BJ (cell line): Measurements from ENCODE around the gene USP20. TPM values are rescaled to one million over a fixed set of nuclear protein-coding genes. Genes with fewer than 3 reads are reported as not detected.

Experiments
- CTCF ChIA-PET: fragments of 350-600 bp; formaldehyde crosslinking; extraction: SDS; loops from one replicate; lab custom pipeline; 2021; ENCODE audit warnings: antibody characterized with exemption, inconsistent platforms; lab: Yijun Ruan, JAX
- POLR2A ChIA-PET: fragments of 300-600 bp; sonication (Branson Sonifier 250); formaldehyde crosslinking; extraction: SDS; loops from one replicate; lab custom pipeline; 2021; ENCODE audit warnings: antibody characterized with exemption; lab: Charles Lee
- DNase-seq: peaks from one replicate; pipeline ENCODE4 v3.0.0-alpha.2; 2011; ENCODE audit warnings: low read depth
- H3K27me3 ChIP-seq: 2 replicates; pipeline ENCODE4 v1.6.0; 2011; ENCODE audit warnings: low read length; ENCODE audit not compliant: control insufficient read depth, insufficient read depth
- H3K36me3 ChIP-seq: 2 replicates; pipeline ENCODE4 v1.5.1; 2011; ENCODE audit warnings: low read length; ENCODE audit not compliant: control insufficient read depth, insufficient read depth
- H3K4me3 ChIP-seq: 2 replicates; pipeline ENCODE4 v1.5.1; 2011; ENCODE audit warnings: low read depth, mild to moderate bottlenecking, control low read depth, low read length
- CTCF ChIP-seq: IDR thresholded peaks from 2 replicates; pipeline ENCODE4 v1.5.1; 2011; ENCODE audit warnings: low read depth, mild to moderate bottlenecking, control low read depth, inconsistent platforms, low read length, moderate library complexity; ENCODE audit not compliant: insufficient read depth
- polyA plus RNA-seq: library from polyadenylated mRNA; depleted of rRNA; stranded (reverse); fragments of >200 nt; gene quantifications from 2 replicates; pipeline ENCODE4 v1.2.3, GENCODE V29; 2011

The USP20 gene
- polyA plus RNA-seq, 1 experiment = 19.0 TPM

- Histone ChIP-seq H3K36me3 (0 out of 2 replicates have a peak, but pooled peaks cover 2% of the 10 kb centered on the region), H3K4me3 (no peak overlapping the region), H3K27me3 (no peaks in the 10 kb centered on the region)
- ChIA-PET CTCF (interaction anchor here (0.8 to 1.4 kb wide), 2 partner anchors 9 to 16 kb away, joined by 3 to 4 read pairs; no protein-coding TSS in a partner anchor), POLR2A (no interaction called here)
- TF ChIP-seq CTCF = no peak
- no peak for DNase-seq
Observed at GRCh38 chr9:129916707-129917106, 81.4 kb downstream of the USP20 start.

GRCh38 chr9:129918296-129918950 lies 83.2 kb downstream of the USP20 start:
- no peak for DNase-seq
- Histone ChIP-seq H3K36me3 (0 out of 2 replicates have a peak, but pooled peaks cover 2% of the 10 kb centered on the region), H3K4me3 (no peak overlapping the region), H3K27me3 (no peaks in the 10 kb centered on the region)
- ChIA-PET CTCF (no interaction called here), POLR2A (no interaction called here)
- TF ChIP-seq CTCF = no peak

GRCh38 chr9:129919277-129919676 lies 84.0 kb downstream of the USP20 start:
- no peak for DNase-seq
- Histone ChIP-seq H3K36me3 (0 out of 2 replicates have a peak, but pooled peaks cover 2% of the 10 kb centered on the region), H3K27me3 (no peaks in the 10 kb centered on the region)

GRCh38 chr9:129919841-129920240 lies 84.6 kb downstream of the USP20 start:
- H3K4me3 ChIP-seq = no peak overlapping the region
- H3K36me3 ChIP-seq = 0 out of 2 replicates have a peak, but pooled peaks cover 2% of the 10 kb centered on the region
- no peaks in the 10 kb centered on the region for H3K27me3 ChIP-seq
- CTCF ChIA-PET = interaction anchor here (0.7 kb wide), 1 partner anchor 14 kb away, joined by 3 read pairs; no protein-coding TSS in a partner anchor
- POLR2A ChIA-PET = no interaction called here
- no peak for TF ChIP-seq CTCF
- DNase-seq = no peak

More at GRCh38 chr9:129919277-129919676, 84.0 kb downstream of the USP20 start:
- no peak overlapping the region for H3K4me3 ChIP-seq
- ChIA-PET CTCF (no interaction called here), POLR2A (no interaction called here)
- TF ChIP-seq CTCF = no peak

- no peaks in the 10 kb centered on the region for H3K27me3 ChIP-seq
- DNase-seq = no peak
- no peak overlapping the region for H3K4me3 ChIP-seq
- CTCF ChIA-PET = no interaction called here
- no peak for TF ChIP-seq CTCF
- H3K36me3 ChIP-seq = peaks cover 4% of the 10 kb centered on the region; the same call in 1 of the 2 replicates
- POLR2A ChIA-PET = no interaction called here
Observed at GRCh38 chr9:129921905-129922304, 86.6 kb downstream of the USP20 start.
